Measurements from ENCODE around the gene SORL1.
A peak's percentile ranks its signal among the peaks of the same experiment; 100 is the strongest.
"Not testable (repeated sequence)": the region's sequence is repeated elsewhere in the genome, so short reads cannot be mapped to it uniquely, and the experiment has no call there.

The SORL1 gene

DNA sequence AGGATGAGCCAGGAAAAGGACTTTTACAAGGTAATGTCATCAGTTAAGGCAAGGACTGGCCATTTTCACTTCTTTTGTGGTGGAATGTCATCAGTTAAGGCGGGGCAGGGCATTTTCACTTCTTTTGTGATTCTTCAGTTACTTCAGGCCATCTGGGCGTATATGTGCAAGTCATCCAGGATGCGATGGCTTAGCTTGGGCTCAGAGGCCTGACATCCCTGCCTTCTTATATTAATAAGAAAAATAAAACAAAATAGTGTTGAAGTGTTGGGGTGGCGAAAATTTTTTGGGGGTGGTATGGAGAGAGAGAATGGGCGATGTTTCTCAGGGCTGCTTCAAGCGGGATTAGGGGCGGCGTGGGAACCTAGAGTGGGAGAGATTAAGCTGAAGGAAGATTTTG, 185.5 kb downstream of the SORL1 start:
- not testable (repeated sequence) for DNase-seq

DNA sequence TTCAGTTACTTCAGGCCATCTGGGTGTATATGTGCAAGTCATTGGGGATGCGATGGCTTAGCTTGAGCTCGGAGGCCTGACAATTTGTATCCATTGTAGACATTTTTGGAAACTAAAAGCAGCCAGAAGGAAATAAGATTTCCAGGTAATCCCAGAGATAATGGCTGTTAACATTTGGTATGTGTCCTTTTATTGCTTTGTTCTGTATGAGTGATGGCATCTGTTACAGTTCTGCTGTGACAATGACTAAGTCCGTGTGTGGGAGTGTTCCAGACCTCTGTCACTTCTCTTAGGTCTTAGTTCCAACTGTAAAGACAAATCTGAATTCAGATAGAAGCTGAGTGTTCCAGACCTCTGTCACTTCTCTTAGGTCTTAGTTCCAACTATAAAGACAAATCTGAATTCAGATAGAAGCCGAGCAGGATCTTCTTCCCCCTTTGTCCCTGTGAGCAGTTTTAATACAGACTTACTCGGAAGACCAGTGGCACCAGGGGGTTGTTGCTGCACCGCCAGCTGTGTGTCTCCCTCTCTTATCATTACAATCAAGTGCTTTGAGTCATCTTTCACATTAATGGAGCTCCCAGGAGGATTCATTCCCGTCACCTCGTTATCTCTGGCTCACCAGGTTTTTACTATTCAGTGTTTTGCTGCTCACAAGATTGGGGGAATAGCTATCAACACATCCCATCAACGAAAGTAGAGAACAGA, 191.5 kb downstream of the SORL1 start:
- DNase-seq, result no peak

DNA sequence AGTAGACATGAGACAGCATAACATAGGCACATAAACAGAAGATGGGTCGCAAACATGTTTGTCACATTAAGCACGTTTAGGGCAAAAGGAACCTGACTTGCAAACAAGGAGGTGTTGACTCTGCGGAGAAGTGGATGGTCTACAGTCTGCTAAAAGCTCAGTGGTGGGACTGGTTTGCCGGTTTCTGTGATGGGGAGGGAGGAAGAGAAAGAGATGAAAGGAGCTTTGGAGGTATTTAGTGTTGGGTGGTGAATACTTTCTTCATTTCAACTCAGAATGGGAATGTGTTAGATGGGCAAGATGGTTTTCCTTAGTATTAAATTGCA, 192.0 kb downstream of the SORL1 start:
- DNase-seq, result no peak

DNA sequence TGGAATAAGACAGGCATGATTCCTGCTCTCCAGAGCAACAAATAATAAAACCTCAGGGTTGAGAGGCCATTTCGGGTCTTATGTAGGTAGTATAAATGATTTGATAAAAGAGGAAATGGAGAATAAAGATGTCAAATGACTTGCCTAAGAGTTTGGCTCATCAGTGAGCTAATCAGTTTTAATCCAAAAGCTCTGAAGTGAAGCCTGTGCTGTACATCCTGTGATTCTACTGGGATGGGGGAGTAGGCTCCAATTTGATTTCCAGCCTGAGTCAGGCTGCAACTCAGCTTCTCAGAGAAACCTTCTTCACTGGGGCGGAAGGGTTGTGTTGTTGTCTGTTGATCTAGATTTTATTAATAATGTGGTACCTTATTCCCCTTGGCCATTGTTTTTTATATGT, 192.9 kb downstream of the SORL1 start:
- DNase-seq, result no peak

DNA sequence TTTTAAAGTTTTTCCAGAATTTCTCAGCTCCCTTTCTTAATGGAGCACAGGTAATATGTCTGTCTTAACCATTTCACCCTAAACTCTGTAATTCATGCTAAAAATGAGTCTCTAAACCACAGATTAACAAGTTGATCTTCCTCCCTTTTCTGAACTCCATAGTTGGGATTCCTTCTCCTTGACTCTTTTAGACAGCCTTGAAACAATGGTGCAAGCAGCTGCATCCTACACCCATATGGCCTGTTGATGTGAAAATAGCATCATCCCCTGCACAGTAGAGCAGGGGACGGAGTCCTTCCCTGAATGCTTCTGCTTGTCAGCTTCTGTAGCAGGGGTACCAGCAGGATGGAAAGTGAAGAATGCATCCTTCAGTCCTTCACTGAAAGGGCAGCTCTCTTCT, 193.5 kb downstream of the SORL1 start:
- DNase-seq, result no peak

DNA sequence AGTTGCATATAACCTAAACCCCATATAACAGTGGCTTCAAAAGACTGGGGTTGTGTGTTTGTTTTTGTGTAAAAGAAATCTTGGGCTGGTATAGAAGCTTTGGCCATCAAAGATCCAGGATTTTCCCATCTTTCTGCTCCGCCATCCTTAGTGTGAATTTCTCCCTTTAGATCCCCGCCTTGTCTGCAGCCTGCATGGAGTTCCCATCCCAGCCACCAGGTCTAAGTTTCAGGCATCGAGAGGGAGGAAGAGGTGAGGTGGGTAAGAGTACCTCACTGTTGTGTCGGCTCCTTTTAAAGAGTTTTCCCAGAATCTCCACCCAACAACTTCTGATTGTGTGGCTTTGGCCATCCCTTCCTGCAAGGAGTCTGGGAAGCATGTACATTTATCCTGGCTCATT, 196.2 kb downstream of the SORL1 start:
- no peak for DNase-seq

DNA sequence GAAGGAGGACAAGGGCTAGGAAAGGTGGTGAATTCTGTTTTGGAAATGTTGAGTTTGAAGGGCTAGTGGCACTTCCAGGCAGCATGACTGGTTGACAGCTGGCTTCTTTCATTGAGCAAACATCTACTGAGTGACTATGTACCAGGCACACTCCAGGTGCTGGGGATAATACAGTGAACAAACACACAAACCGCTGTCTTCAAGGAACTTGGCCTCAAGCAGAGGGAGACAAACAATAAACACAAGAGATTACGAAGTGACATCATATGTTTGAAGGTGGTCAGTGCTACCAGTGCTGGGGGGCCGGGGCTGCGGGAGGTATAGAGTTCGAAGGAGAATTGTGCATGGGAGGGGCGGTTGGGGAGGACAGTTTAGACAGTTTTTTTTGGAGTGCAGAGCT, 197.7 kb downstream of the SORL1 start:
- no peak for DNase-seq

DNA sequence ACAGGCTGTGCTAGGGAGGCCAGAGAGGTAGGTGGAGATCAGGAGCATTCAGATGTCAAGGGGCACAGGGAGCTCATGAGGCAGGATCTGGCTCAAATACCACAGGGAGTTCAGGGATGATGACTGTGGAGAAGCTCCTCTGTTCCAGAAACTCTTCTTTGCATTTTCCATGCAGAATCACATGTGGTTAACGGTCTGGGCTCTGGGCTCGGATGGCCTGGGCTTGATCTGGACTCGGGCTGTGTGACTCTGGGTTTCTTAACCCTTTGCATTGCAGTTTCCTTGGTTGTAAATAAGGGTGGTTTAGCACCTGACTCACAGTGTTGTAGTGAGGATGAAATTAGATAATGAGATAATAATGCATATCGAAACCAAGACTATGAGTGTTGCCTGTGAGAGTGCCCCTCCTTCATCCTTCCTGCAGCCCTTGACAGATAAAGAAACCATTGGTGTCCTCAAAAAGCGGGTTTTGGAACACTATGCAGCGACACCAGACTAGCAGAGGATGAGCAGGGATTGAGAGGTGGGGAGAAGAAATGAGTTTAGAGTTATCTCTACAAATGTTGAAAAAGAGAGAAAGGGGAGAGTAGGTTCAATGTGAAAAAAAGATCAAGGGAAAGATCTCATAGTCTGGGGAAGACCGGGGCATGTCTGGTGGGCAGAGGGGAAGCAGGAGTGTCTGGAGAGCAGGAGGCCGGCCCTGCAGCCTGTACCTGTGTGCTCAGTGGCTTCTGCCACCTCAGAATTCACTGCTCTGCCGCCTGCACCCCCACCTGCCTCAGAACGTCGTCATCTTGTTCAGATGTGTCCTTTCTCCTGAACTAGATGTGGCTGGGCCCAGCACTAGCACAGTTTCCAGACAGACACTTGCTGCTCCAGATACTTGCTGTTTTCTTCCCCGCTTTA, 198.5 kb downstream of the SORL1 start:
- DNase-seq, result no peak

DNA sequence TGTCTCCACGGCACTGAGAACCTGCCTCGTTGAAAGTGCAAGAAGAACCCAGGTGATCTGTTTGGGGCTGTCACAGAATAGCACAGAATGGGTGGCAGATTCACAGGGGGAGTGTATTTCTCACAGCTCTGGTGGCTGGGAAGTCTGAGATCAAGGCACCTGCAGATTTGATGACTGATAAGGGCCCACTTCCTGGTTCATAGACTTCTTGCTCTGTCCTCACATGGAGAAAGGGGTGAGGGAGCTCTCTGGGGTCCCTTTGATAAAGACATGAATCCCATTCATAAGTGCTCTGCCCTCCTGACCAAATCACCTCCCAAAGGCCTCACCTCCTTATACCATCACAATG, 199.1 kb downstream of the SORL1 start:
- no peak for DNase-seq

DNA sequence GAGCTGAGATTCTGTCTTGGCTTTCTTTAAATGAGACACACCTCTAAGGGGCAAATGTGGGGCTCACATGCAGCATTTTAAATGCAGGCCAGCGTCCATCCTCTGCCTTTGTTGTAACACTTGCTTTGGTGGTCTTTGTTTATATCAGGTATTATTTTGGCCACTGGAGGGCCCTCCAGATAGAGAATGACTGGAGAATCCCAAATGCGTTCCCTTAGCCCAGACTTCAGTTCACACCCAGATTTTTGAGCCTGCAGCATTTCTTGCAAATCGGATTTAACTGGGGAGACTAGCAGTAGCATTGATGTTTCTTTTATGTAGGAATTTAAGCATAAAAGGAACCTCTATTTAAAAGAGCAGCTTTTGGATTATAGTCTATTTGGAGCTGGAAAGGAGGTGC, 200.9 kb downstream of the SORL1 start:
- DNase-seq, result no peak

DNA sequence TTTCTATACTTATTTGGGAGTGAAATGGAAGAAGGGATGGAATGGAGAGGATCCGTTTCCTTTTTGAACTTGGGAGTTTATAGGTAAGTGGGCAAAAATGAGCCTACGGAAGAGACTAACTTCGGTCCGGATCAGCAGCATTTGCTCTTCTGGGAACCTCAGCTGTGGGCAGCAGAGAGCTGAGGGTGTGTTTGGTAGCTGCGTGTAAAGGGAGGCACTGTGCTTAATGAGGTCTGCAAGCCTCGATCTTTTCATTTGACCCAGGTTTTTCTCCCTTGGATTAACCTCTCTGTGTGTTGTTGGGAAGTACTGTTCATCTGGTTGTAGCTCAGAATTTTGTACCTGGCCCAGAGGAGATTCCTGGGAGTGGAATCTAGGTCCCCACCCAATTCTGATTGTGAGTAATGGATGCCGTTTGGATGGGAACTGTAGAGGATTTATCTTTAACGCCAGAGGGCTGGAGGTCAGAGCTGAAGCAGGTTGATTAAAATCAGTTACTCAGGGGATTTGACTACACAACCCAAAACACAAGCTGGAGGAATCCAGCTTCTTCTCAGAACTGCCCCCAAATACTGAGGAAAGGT, 202.2 kb downstream of the SORL1 start:
- no peak for DNase-seq

DNA sequence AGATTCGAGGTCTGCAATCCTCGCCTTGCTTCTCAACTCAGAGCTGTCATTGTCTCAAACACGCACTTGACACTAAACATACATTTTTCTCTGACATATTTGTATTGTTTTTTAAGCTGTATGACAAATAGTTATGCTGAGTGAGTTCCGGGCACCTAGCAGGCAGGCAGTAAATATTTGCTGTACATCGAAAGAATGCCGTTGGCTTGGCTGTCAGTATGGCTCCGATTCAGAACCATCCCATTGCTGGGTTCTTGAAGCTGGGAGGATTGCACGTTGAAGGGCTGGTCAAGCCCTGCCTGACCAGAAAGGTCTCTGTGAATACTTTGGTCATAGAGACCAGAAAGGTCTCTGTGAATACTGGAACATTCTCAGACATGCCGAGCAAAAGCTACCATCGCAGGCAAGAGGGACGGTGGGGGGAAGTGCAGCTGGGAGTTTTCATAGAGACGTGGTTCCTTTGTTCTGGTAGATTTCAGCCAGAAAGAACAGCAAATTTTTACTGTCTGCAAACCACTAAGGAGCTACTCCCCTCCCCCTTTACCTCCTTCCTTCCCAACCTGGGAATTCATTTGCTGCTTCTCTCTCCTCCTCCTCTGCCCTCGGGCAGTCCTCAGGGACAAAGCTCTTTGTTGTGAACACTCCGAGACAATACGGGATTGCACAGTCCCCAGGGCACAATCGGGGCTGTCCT, 202.9 kb downstream of the SORL1 start:
- DNase-seq, result no peak

DNA sequence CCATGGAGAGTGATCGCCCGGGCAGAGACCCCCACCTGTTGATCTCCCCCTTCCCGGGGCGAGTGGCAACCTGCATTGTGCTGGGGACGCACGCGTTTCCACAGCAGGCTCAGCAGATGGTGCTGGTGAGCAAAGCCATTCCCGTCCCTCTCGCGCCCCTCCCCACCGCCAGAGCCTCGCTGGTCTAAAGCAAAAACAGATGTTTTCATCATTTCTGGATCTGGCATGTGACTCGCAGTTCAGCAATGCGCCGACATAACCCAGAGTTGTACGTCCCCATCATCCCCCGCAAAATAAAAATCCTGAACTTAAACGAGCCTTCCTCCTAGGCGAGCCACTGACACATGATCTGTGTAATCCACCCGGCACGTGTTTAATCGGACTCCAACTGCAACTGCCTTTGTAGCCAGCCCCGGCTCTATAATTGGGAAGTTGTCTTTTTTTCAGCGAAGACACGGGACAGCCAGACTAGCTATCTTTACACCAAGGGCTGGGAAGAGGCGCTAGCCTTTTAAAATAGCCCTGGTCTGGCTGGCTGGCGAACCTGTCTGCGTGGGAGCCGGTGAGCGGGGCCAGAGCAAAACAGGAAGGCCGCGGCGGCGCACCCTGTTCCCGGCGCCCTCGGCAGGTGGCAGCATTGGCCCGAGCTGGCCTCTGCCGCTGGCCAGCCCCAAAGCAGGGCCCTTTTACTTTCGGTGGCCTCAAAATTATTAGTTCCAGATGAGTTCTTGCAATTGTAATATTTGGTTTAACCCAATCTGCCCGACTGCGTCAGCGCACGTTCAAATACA, 203.6 kb downstream of the SORL1 start:
- DNase-seq, result peak; percentile 78

DNA sequence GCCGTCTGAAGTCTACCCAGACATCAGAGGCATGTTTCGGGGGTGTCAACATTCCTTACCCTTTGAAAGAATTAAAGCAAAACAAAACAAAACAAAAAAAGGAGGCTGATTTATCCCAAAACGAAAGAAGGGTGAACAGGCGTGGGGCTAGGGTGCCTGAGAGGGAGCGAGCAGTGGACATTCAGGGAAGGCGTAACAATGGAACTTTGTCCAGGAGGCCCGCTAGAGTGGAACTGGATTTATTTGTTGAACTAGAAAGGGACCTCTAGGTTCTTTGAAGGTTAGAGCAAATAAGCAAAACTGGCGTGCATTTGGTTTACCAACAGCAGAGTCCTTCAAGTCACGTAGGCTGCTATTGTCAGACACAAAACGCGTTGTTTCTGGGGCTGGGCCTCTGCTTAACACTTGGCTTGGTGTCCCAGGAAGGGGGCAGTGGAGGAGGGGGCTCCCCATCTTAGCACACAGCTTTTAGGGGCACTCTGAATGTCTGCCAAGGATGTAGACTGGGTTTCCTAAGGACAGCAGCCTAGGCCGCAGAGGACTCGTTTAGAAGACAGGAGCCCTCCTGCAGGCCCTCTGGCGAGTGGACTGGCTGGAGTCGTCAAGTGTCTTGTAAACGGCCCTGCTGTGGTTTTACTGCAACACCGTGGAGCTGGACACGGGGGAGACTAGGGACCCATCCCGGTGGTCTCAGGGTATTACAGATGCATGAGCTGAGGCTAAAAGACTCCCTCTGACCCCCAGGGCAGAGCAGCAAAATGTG, 204.4 kb downstream of the SORL1 start:
- no peak for DNase-seq

DNA sequence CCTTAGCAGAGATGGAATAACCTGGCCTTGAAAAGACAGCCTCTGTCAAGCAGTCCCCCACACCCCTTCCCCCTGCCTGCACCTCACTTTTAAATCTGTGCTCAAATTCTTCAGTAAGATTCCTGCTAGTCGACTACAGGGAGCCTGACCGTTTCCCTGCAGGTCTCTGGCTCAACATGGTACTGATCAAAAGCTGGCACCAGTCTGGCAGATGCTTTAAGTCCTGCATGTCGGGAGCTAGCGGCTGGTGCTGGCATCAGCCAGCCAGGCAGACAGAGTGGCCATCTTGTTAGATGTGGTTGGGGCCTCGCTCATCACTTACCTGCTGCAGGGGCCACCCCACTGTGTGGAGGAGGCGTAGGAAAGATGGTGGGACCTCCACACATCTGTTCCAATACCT, 205.0 kb downstream of the SORL1 start:
- no peak for DNase-seq

DNA sequence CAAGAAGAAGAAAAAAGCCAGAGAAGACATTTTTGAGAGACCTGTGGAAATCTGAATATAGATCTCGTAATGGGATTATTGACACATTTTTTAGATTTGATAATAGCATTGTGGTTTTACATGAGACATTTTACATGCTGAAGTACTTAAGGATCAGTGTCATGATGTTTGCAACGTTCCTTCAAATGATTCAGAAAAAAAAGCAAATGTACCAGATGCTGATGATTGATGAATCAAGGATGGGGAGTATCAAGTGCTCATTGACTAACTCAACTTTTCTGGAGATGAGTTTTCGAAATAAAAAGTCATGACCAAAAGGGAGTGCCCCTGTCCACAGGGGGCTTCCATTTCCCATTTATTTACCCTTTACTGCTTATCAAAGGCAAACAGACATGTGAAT, 207.7 kb downstream of the SORL1 start:
- no peak for DNase-seq

DNA sequence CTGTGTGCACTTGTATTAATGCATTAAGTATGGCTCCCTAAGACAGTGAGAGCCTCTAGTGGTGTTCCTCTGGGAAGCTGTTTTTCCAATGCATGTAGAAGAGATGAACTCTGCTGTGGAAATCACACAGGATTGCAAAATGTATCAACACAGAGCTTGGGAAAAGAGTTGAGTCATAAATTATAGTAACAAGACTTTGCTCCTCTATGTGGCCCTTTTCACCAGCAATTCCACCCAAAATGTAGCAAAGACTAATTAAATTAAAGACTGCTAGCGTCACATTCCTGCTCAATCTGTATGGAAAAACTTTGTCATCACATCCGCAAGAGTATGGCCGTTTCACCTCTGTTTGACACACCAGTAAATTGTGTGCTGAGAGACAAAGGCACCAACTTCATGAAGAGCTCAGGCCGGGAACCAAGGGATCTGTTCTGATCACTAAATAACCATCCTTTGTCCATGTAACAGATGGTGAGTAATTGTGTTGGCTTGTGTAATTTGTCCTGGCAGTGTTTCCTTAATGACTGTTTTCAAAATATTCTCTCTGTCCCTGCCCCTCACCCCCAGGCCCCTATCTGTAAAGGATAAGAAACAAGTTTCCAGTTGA, 209.9 kb downstream of the SORL1 start:
- DNase-seq, result no peak

DNA sequence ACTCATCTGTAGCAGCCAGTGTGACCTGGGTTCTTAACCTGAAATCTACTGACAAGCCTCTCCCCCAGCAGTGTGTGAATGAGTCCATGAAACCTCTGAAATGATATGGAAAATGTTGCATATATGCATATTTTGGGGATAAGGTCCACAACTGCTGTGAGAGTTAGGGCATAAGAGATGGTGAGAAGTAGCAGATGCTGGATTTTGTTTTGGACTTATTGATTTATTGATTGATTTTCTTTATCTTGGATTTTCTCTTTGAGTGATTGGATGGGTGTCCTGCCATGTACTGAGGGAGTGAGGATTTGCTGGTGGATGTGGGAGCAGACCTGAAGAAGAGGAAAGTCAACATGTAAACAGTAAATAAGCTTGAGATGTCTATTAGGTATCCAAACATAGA, 212.0 kb downstream of the SORL1 start:
- DNase-seq, result no peak

DNA sequence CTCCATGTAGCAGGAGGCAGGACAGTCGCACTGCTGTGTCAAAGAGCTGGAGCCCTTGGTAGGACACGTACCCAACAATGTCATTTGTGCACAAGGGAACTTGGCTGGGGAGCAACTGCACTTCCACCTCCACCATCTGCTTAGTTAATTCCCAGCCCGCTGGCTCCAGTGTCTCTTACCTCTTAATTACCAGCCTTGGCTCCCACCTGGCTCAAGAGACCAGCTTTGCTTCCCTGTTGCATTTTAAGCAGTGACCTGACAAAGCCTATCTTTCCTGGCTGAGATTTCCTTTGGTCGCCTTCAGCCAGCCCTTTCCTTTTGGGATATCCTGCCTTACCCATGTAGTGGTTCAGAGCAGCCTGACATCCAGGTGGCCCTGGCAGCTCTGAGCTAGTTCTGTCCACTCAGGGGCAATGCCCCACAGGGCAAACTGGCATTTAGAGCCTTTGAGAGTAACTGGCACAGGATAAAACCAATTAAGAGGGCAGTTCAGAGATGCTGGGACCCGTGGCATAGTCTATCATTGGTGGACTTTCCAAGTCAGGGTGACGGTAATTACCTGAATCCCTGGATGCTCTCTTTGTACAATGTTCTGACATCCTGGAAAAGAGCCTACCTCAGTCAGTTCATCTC, 213.2 kb downstream of the SORL1 start:
- DNase-seq, result no peak

DNA sequence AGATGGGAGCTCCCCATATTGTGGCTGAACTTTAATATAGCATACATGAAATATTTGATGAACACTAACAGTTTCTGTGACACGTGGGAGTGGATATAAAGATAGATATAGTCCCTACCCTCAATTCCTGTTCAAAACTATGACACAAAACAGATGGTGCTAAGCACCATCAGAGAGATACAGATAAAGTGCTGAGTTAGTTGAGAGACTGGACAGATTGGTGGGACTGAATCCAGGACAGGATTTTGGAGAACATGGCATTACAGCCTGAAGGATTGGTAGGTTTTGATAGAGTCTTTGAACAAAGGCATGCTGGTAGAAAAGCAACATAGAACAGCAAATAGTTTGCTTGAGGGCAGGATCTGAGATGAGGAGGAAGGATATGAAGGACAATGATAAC, 215.7 kb downstream of the SORL1 start:
- DNase-seq, result no peak

DNA sequence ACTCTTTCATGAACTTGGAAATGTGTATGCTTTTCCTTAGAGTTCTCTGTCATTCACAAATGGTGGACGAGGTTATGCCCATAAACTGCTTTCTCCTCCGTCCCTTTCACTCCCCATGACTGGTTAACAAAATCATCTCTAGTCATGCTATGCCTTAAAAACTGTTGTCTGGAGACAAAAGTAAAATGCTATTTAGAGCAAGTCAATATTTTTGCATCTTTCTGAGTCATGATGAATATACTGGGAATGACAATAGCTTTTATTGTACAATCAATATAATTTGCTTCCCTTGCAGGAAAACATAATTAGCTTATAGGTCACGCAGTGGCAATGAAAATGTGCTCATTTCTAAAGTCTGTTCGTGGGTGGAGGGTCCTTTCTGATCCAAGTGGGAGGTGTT, 217.3 kb downstream of the SORL1 start:
- DNase-seq, result no peak
